Left ventricle myocardium inferior (tissue), 1 donor: ENCODE data around the gene AFF4. TPM values are rescaled to one million over a fixed set of nuclear protein-coding genes. Genes with fewer than 3 reads are reported as not detected.
A peak's percentile ranks its signal among the peaks of the same experiment; 100 is the strongest.
"Not testable (repeated sequence)": the region's sequence is repeated elsewhere in the genome, so short reads cannot be mapped to it uniquely, and the experiment has no call there.

Experiments
- DNase-seq: peaks from one replicate; pipeline ENCODE4 v3.0.0-alpha.2; 2020
- H3K27ac ChIP-seq: fragments of 200-600 bp; replicated peaks from 2 replicates; pipeline ENCODE4 v1.8.0; 2021
- H3K27me3 ChIP-seq: fragments of 200-600 bp; 2 replicates; pipeline ENCODE4 v1.8.0; 2021; ENCODE audit warnings: low read depth
- H3K36me3 ChIP-seq: fragments of 200-600 bp; 2 replicates; pipeline ENCODE4 v1.8.0; 2021
- H3K4me1 ChIP-seq: fragments of 200-600 bp; 2 replicates; pipeline ENCODE4 v1.8.0; 2021
- H3K4me3 ChIP-seq: fragments of 200-600 bp; 2 replicates; pipeline ENCODE4 v1.8.0; 2021; ENCODE audit warnings: mild to moderate bottlenecking, moderate library complexity
- H3K9me3 ChIP-seq: fragments of 200-600 bp; replicated peaks from 2 replicates; pipeline ENCODE4 v1.8.0; 2021
- intact Hi-C: fragments of 100-400 bp; cut with micrococcal nuclease; formaldehyde crosslinking; loops from one replicate; pipeline ENCODE4 v1.11.0; 2022
- total RNA-seq: library from RNA; stranded (reverse); fragmentation: NEBNext Ultra II Directional; extraction: Animal tissue kit (Norgen Biotek cat#: 25700); gene quantifications from one replicate; pipeline ENCODE4 v1.2.1, GENCODE V29; 2021
- TF ChIP-seq, protein P1 (sequence below): fragments of 200-600 bp; IDR thresholded peaks from 2 replicates; pipeline ENCODE4 v1.8.0; 2021; ENCODE audit warnings: antibody characterized with exemption, mild to moderate bottlenecking, borderline replicate concordance
- donor health status: DM: no; HTN: yes; CAD: no; lungs with severe emphysema.

The AFF4 gene
- total RNA-seq, 1 donor from 2014 or later, result 32.1 TPM

- intact Hi-C loops, result no loop called here
- Histone ChIP-seq H3K9me3 (peaks cover 10% of the 10 kb centered on the region), H3K36me3 (no peaks in the 10 kb centered on the region), H3K4me3 (no peak overlapping the region), H3K27me3 (no peaks in the 10 kb centered on the region), H3K27ac (no peak overlapping the region), H3K4me1 (no peaks in the 10 kb centered on the region)
- no peak for DNase-seq
- TF ChIP-seq, protein P1, sequence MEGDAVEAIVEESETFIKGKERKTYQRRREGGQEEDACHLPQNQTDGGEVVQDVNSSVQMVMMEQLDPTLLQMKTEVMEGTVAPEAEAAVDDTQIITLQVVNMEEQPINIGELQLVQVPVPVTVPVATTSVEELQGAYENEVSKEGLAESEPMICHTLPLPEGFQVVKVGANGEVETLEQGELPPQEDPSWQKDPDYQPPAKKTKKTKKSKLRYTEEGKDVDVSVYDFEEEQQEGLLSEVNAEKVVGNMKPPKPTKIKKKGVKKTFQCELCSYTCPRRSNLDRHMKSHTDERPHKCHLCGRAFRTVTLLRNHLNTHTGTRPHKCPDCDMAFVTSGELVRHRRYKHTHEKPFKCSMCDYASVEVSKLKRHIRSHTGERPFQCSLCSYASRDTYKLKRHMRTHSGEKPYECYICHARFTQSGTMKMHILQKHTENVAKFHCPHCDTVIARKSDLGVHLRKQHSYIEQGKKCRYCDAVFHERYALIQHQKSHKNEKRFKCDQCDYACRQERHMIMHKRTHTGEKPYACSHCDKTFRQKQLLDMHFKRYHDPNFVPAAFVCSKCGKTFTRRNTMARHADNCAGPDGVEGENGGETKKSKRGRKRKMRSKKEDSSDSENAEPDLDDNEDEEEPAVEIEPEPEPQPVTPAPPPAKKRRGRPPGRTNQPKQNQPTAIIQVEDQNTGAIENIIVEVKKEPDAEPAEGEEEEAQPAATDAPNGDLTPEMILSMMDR, result no peak
Observed at GRCh38 chr5:132976852-132977251, 13.4 kb upstream of the AFF4 start.

GRCh38 chr5:132972436-132972828 is 9.0 kb upstream of the AFF4 start:
- H3K4me3 ChIP-seq, H3K27ac ChIP-seq, DNase-seq, H3K36me3 ChIP-seq, H3K27me3 ChIP-seq, H3K4me1 ChIP-seq, intact Hi-C loops: not testable (repeated sequence)
- H3K9me3 ChIP-seq, result peaks cover 10% of the 10 kb centered on the region

DNA sequence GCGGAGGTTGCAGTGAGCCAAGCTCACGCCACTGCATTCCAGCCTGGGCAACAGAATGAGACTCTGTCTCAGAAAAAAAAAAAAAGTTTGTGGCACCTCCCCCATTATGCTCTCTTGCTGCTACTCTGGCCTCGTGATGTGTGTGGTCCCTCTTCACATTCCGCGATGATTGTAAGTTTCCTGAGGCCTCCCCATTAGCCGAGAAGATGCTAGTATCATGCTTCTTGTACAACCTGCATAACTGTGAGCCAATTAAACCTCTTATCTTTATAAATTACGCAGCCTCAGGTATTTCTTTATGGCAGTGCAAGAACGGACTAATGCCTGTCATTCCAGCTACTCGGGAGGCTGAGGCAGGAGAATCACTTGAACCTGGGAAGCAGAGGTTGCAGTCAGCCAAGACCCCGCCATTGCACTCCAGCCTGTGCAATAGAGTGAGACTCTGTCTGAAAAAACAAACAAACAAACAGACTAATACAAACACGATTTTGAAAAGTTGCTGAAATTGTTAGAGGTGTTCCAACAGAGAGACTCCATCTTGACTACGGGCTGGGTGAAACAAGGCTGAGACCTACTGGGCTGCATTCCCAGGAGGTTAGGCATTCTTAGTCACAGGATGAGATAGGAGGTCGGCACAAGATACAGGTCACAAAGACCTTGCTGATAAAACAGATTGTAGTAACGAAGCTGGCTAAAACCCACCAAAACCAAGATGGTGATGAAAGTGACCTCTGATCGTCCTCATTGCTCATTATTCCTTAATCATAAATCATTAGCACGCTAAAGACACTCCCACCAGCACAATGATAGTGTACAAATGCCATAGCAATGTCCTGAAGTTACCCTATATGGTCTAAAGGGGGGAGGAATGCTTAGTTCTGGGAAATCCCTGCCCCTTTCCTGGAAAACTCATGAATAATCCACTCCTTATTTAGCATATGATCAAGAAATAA is 8.3 kb upstream of the AFF4 start:
- no peaks in the 10 kb centered on the region for H3K4me1 ChIP-seq
- intact Hi-C loops, result no loop called here
- H3K27me3 ChIP-seq, result no peaks in the 10 kb centered on the region
- H3K4me3 ChIP-seq, result no peak overlapping the region
- no peak for DNase-seq
- H3K36me3 ChIP-seq, result no peaks in the 10 kb centered on the region
- TF ChIP-seq, protein P1, result no peak
- peaks cover 6% of the 10 kb centered on the region for H3K9me3 ChIP-seq
- H3K27ac ChIP-seq, result no peak overlapping the region

GRCh38 chr5:132965120-132965519 is 1.7 kb upstream of the AFF4 start:
- TF ChIP-seq, protein P1, result no peak
- no peak overlapping the region for H3K27ac ChIP-seq
- no peaks in the 10 kb centered on the region for H3K27me3 ChIP-seq
- intact Hi-C loops, result no loop called here
- H3K4me3 ChIP-seq, result no peak overlapping the region
- H3K36me3 ChIP-seq, result no peaks in the 10 kb centered on the region
- peaks cover 39% of the 10 kb centered on the region for H3K4me1 ChIP-seq
- H3K9me3 ChIP-seq, result no peaks in the 10 kb centered on the region
- no peak for DNase-seq

DNA sequence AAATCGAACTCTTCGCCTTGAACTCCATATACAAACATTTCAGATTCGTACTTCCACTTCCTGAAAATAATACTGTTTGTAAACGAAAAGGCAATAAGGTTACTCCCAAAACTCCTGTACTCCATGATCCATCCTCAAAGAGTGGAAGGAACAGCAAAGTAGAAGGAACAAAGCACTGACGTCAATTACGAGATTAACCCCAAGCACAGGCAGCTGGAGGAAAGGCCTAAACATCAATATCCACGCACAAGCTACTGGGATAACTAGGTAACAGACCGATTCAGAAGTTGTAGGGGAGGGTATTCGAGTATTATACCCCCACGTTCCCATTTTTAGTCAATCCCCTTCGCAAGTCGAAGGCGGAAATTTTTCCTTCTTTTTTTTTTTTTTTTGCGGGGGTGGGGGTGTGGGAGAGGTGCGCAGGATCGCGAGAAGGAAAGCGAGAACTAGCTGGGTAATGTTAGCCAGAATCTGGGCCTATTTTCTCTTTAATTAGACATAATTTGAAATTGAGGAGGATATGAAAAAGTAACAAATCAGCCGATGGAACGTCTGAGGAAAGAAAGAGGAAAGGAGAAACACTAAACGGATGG is 909 bp downstream of the AFF4 start:
- intact Hi-C loops, result no loop called here

More for the DNA sequence above, 909 bp downstream of the AFF4 start:
- no peaks in the 10 kb centered on the region for H3K36me3 ChIP-seq
- no peak for DNase-seq
- H3K27ac ChIP-seq, result peak overlapping the region; percentile 99
- peak overlapping the region; percentile 99 for H3K4me3 ChIP-seq
- H3K4me1 ChIP-seq, result peaks cover 61% of the 10 kb centered on the region
- no peaks in the 10 kb centered on the region for H3K27me3 ChIP-seq
- H3K9me3 ChIP-seq, result no peaks in the 10 kb centered on the region
- TF ChIP-seq, protein P1, result no peak
